ENCODE measurements around the gene TANGO2.

DNA sequence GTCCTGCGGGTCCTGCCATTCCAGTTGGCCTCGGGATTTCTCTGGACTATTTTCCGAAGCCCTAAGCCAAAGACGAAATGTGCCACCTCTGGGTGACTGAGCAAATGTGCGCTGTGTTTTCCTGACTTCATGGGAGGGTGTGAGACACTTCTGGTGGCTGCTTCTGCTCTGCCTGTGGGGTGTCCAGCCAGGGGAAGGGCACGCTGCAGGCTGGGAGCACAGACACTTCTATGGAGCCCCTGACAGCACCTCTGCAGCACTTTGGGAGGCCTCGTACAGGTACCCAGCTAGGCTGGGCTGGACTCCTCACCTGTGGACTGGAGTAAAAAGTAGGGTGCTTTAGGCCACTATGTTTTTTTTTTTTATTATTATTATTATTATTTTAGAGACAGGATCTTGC lies 17.7 kb downstream of the TANGO2 start:
- no peak for TF ChIP-seq CTCF (IDR thresholded peaks at IDR 0.05)
- TF ChIP-seq POLR2A (IDR thresholded peaks at IDR 0.05), result no peak
